ENCODE measurements around the gene SPAG17. TPM values are rescaled to one million over a fixed set of nuclear protein-coding genes. Genes with fewer than 3 reads are reported as not detected.

The SPAG17 gene
- polyA plus RNA-seq, 1 donor (not counting 4 experiments of a cell fraction or from before 2014, with no cell fraction given), result 0.52 TPM

DNA sequence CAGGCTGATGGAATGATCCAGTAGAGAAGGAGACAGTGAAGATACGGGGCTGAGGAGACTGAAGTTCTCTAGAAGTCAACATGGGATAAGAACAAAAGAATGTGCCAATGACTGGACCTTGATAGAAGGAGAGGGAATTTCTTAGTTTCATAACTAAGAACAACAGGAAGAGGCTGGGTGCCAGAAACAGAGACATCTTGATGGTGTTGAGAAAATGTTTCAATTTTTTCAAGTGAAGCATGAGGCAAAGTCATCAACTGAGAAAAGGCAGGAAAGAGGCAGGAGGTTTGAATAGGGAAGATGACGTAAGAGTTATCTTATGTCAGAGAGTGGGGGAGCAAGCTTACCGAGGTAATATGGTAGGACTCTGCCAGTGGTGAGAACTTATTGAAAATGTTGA is 80.1 kb downstream of the SPAG17 start:
- no peaks in the 10 kb centered on the region for H3K4me1 ChIP-seq (ENCODE audit: control insufficient read depth, extremely low read depth, insufficient read depth, low read length)
- dilution Hi-C loops (cut with MboI; ENCODE audit: extremely low pct_ligation_motif_present, low sequenced_read_pairs), result no loop called here
- no peaks in the 10 kb centered on the region for H4K20me1 ChIP-seq (ENCODE audit: control insufficient read depth, extremely low read depth, insufficient read depth, low read length)
- no peak for TF ChIP-seq EZH2 (IDR thresholded peaks at IDR 0.05; ENCODE audit: low read length)
- TF ChIP-seq, protein P1, sequence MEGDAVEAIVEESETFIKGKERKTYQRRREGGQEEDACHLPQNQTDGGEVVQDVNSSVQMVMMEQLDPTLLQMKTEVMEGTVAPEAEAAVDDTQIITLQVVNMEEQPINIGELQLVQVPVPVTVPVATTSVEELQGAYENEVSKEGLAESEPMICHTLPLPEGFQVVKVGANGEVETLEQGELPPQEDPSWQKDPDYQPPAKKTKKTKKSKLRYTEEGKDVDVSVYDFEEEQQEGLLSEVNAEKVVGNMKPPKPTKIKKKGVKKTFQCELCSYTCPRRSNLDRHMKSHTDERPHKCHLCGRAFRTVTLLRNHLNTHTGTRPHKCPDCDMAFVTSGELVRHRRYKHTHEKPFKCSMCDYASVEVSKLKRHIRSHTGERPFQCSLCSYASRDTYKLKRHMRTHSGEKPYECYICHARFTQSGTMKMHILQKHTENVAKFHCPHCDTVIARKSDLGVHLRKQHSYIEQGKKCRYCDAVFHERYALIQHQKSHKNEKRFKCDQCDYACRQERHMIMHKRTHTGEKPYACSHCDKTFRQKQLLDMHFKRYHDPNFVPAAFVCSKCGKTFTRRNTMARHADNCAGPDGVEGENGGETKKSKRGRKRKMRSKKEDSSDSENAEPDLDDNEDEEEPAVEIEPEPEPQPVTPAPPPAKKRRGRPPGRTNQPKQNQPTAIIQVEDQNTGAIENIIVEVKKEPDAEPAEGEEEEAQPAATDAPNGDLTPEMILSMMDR (optimal IDR thresholded peaks at IDR 0.05 in 1 of 3, IDR thresholded peaks at IDR 0.05 in 1 of 3, conservative IDR thresholded peaks at IDR 0.05 in 1 of 3; ENCODE audit: extremely low read depth in 1 of 3, insufficient read depth in 2 of 3, low read length in 3 of 3), result no peak
- H3K9ac ChIP-seq (ENCODE audit: control insufficient read depth, extremely low read depth, insufficient read depth, low read length), result no peak overlapping the region
- peaks cover 4% of the 10 kb centered on the region for H3K27me3 ChIP-seq (ENCODE audit: control insufficient read depth, extremely low read depth, insufficient read depth, low read length)
- H3K9me3 ChIP-seq (ENCODE audit: control insufficient read depth, low read depth, low read length), result no peaks in the 10 kb centered on the region
- no peaks in the 10 kb centered on the region for H3K9me1 ChIP-seq (ENCODE audit: control insufficient read depth, extremely low read depth, insufficient read depth, low read length)
- H3K79me2 ChIP-seq (ENCODE audit: control insufficient read depth, insufficient read depth, low read length), result no peaks in the 10 kb centered on the region
- no peak overlapping the region for H3K27ac ChIP-seq (ENCODE audit: control insufficient read depth, insufficient read depth, low read length)
- no peaks in the 10 kb centered on the region for H3K36me3 ChIP-seq (ENCODE audit: control insufficient read depth in 2 of 2, extremely low read depth in 1 of 2, insufficient read depth in 2 of 2, low read length in 2 of 2)
- no peak overlapping the region for H2AFZ ChIP-seq (ENCODE audit: control insufficient read depth, low read length)
- H3K4me3 ChIP-seq (ENCODE audit: control insufficient read depth in 2 of 3, extremely low read depth in 1 of 3, insufficient read depth in 2 of 3, low read depth in 1 of 3, low read length in 3 of 3), result no peak overlapping the region
- no peak for FAIRE-seq
- DNase-seq (ENCODE audit: low read depth, low spot score), result no peak
- H3K4me2 ChIP-seq (ENCODE audit: control insufficient read depth, extremely low read depth, insufficient read depth, low read depth, low read length), result no peak overlapping the region

DNA sequence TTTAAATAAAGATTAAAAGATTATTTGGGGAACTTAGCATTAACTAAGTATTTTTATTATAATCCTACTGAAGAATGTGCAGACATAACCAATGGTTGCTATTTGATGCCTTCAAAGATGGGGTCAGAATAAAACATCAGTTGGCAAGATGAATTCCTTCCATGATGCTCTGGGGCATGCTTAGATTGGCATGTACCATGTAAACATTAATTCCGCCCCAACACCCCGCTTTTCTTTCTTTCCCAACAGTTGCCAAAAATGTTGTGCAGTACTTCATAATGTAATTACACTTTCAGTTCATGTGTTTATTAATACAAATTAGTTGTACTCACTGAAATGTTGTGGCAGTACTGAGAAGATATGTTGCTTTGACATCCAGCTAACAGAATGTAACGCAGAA is 82.6 kb downstream of the SPAG17 start:
- TF ChIP-seq, protein P1 (optimal IDR thresholded peaks at IDR 0.05 in 1 of 3, IDR thresholded peaks at IDR 0.05 in 1 of 3, conservative IDR thresholded peaks at IDR 0.05 in 1 of 3; ENCODE audit: extremely low read depth in 1 of 3, insufficient read depth in 2 of 3, low read length in 3 of 3), result no peak
- Histone ChIP-seq H3K4me2 (ENCODE audit: control insufficient read depth, extremely low read depth, insufficient read depth, low read depth, low read length) (no peak overlapping the region), H3K27me3 (ENCODE audit: control insufficient read depth, extremely low read depth, insufficient read depth, low read length) (peaks cover 4% of the 10 kb centered on the region), H3K9me3 (ENCODE audit: control insufficient read depth, low read depth, low read length) (no peaks in the 10 kb centered on the region), H3K9me1 (ENCODE audit: control insufficient read depth, extremely low read depth, insufficient read depth, low read length) (no peaks in the 10 kb centered on the region), H3K27ac (ENCODE audit: control insufficient read depth, insufficient read depth, low read length) (no peak overlapping the region), H3K9ac (ENCODE audit: control insufficient read depth, extremely low read depth, insufficient read depth, low read length) (no peak overlapping the region), H3K4me1 (ENCODE audit: control insufficient read depth, extremely low read depth, insufficient read depth, low read length) (no peaks in the 10 kb centered on the region), H3K36me3 (ENCODE audit: control insufficient read depth in 2 of 2, extremely low read depth in 1 of 2, insufficient read depth in 2 of 2, low read length in 2 of 2) (no peaks in the 10 kb centered on the region), H2AFZ (ENCODE audit: control insufficient read depth, low read length) (no peak overlapping the region), H3K4me3 (ENCODE audit: control insufficient read depth in 2 of 3, extremely low read depth in 1 of 3, insufficient read depth in 2 of 3, low read depth in 1 of 3, low read length in 3 of 3) (no peak overlapping the region), H4K20me1 (ENCODE audit: control insufficient read depth, extremely low read depth, insufficient read depth, low read length) (no peaks in the 10 kb centered on the region), H3K79me2 (ENCODE audit: control insufficient read depth, insufficient read depth, low read length) (no peaks in the 10 kb centered on the region)
- no peak for FAIRE-seq
- no peak for DNase-seq (ENCODE audit: low read depth, low spot score)
- dilution Hi-C loops (cut with MboI; ENCODE audit: extremely low pct_ligation_motif_present, low sequenced_read_pairs), result no loop called here
